KMS-11 (cell line): ENCODE results near the gene TGFB3.
A peak's percentile ranks its signal among the peaks of the same experiment; 100 is the strongest.

Experiments
- H2AFZ ChIP-seq: fragments of 200-600 bp; sonication (generic); 2 replicates; pipeline ENCODE4 v1.6.1; 2016; ENCODE audit warnings: antibody characterized with exemption, mixed run types, low read depth
- H3K27ac ChIP-seq: fragments of 200-600 bp; sonication (generic); 2 replicates; pipeline ENCODE4 v1.6.1; 2016; ENCODE audit warnings: mild to moderate bottlenecking, mixed run types
- H3K27me3 ChIP-seq: fragments of 200-600 bp; sonication (generic); 2 replicates; pipeline ENCODE4 v1.6.1; 2017; ENCODE audit warnings: mild to moderate bottlenecking, low read depth, mixed run types, moderate library complexity; ENCODE audit not compliant: insufficient read depth
- H3K36me3 ChIP-seq: fragments of 200-600 bp; sonication (generic); 2 replicates; pipeline ENCODE4 v1.6.1; 2017; ENCODE audit warnings: mild to moderate bottlenecking, mixed run types; ENCODE audit not compliant: insufficient read depth
- H3K4me1 ChIP-seq: fragments of 200-600 bp; sonication (generic); 2 replicates; pipeline ENCODE4 v1.6.1; 2016; ENCODE audit warnings: mild to moderate bottlenecking, low read depth, mixed run types; ENCODE audit not compliant: poor library complexity, severe bottlenecking
- H3K4me2 ChIP-seq: fragments of 200-600 bp; sonication (generic); 2 replicates; pipeline ENCODE4 v1.7.0; 2016; ENCODE audit warnings: mild to moderate bottlenecking, mixed run types
- H3K4me3 ChIP-seq: fragments of 200-600 bp; sonication (generic); IDR thresholded peaks from 2 replicates; pipeline ENCODE4 v1.6.1; 2017; ENCODE audit warnings: low read depth, low read length, mixed read lengths; ENCODE audit not compliant: insufficient read depth
- H3K79me2 ChIP-seq: fragments of 200-600 bp; sonication (generic); 2 replicates; pipeline ENCODE4 v1.6.1; 2016; ENCODE audit warnings: low read depth, mixed run types; ENCODE audit not compliant: insufficient read depth
- H3K9ac ChIP-seq: fragments of 200-600 bp; sonication (generic); 2 replicates; pipeline ENCODE4 v1.6.1; 2016; ENCODE audit warnings: mild to moderate bottlenecking, mixed run types
- H4K20me1 ChIP-seq: fragments of 200-600 bp; sonication (generic); 2 replicates; pipeline ENCODE4 v1.6.1; 2016; ENCODE audit warnings: mild to moderate bottlenecking, mixed run types; ENCODE audit not compliant: insufficient read depth
- CTCF ChIP-seq: fragments of 200-600 bp; sonication (generic); conservative IDR thresholded peaks from 2 replicates; pipeline ENCODE4 v1.6.1; 2017; ENCODE audit warnings: low read depth, mild to moderate bottlenecking, antibody characterized with exemption, low read length, moderate library complexity, mixed read lengths

Gene TGFB3

GRCh38 chr14:75993567-75994041, 11.8 kb upstream of the TGFB3 start:
- Histone ChIP-seq H2AFZ (no peak overlapping the region), H4K20me1 (no peaks in the 10 kb centered on the region), H3K4me1 (peaks cover 12% of the 10 kb centered on the region), H3K27ac (no peak overlapping the region), H3K9ac (no peak overlapping the region), H3K27me3 (no peaks in the 10 kb centered on the region), H3K4me3 (no peak overlapping the region), H3K79me2 (no peaks in the 10 kb centered on the region), H3K36me3 (no peaks in the 10 kb centered on the region), H3K4me2 (peak overlapping the region; percentile 10; the same call in 1 of the 2 replicates)
- no peak for TF ChIP-seq CTCF

- Histone ChIP-seq H3K4me1 (peaks cover 20% of the 10 kb centered on the region), H2AFZ (no peak overlapping the region), H3K9ac (no peak overlapping the region), H3K4me2 (no peak overlapping the region), H3K27ac (no peak overlapping the region), H3K4me3 (no peak overlapping the region), H3K36me3 (no peaks in the 10 kb centered on the region), H4K20me1 (no peaks in the 10 kb centered on the region), H3K79me2 (no peaks in the 10 kb centered on the region), H3K27me3 (no peaks in the 10 kb centered on the region)
- no peak for TF ChIP-seq CTCF
Measured at GRCh38 chr14:75991753-75992152, 10.0 kb upstream of the TGFB3 start.

GRCh38 chr14:75990297-75990696, 8.5 kb upstream of the TGFB3 start:
- H3K9ac ChIP-seq: no peak overlapping the region
- TF ChIP-seq CTCF: no peak
- no peak overlapping the region for H2AFZ ChIP-seq
- H3K4me3 ChIP-seq: no peak overlapping the region
- H4K20me1 ChIP-seq: no peaks in the 10 kb centered on the region
- no peak overlapping the region for H3K27ac ChIP-seq
- H3K36me3 ChIP-seq: no peaks in the 10 kb centered on the region
- no peak overlapping the region for H3K4me2 ChIP-seq
- H3K27me3 ChIP-seq: no peaks in the 10 kb centered on the region
- H3K4me1 ChIP-seq: peaks cover 24% of the 10 kb centered on the region
- no peaks in the 10 kb centered on the region for H3K79me2 ChIP-seq

GRCh38 chr14:75989134-75989533, 7.3 kb upstream of the TGFB3 start:
- no peaks in the 10 kb centered on the region for H3K36me3 ChIP-seq
- no peaks in the 10 kb centered on the region for H4K20me1 ChIP-seq
- H3K9ac ChIP-seq: no peak overlapping the region
- H3K79me2 ChIP-seq: no peaks in the 10 kb centered on the region
- H3K27ac ChIP-seq: no peak overlapping the region
- H3K4me3 ChIP-seq: no peak overlapping the region
- peaks cover 24% of the 10 kb centered on the region for H3K4me1 ChIP-seq
- no peak for TF ChIP-seq CTCF
- H3K27me3 ChIP-seq: no peaks in the 10 kb centered on the region
- no peak overlapping the region for H2AFZ ChIP-seq
- no peak overlapping the region for H3K4me2 ChIP-seq
